Osteocyte (in vitro differentiated cells): ENCODE measurements around the gene OR7A5. TPM values are rescaled to one million over a fixed set of nuclear protein-coding genes. Genes with fewer than 3 reads are reported as not detected.

Source experiments
- DNase-seq: peaks from one replicate; pipeline ENCODE4 v3.0.0; 2021; ENCODE audit warnings: mixed read lengths; ENCODE audit not compliant: unreplicated experiment; ENCODE audit errors: extremely low spot score
- H3K27ac Mint-ChIP-seq: one replicate; pipeline ENCODE4 v1.8.0; 2021; ENCODE audit warnings: mild to moderate bottlenecking, mixed read lengths; ENCODE audit not compliant: unreplicated experiment
- H3K27me3 Mint-ChIP-seq: one replicate; pipeline ENCODE4 v1.8.0; 2021; ENCODE audit warnings: mixed read lengths; ENCODE audit not compliant: unreplicated experiment
- H3K36me3 Mint-ChIP-seq: one replicate; pipeline ENCODE4 v1.8.0; 2021; ENCODE audit warnings: mixed read lengths; ENCODE audit not compliant: unreplicated experiment
- H3K4me1 Mint-ChIP-seq: one replicate; pipeline ENCODE4 v1.8.0; 2021; ENCODE audit warnings: mixed read lengths; ENCODE audit not compliant: unreplicated experiment
- H3K4me3 Mint-ChIP-seq: one replicate; pipeline ENCODE4 v1.8.0; 2021; ENCODE audit warnings: mild to moderate bottlenecking, moderate library complexity, mixed read lengths; ENCODE audit not compliant: unreplicated experiment
- H3K9me3 Mint-ChIP-seq: one replicate; pipeline ENCODE4 v1.8.0; 2021; ENCODE audit warnings: mixed read lengths; ENCODE audit not compliant: unreplicated experiment
- CTCF ChIP-seq: fragments of 200-600 bp; sonication (generic); IDR thresholded peaks from 2 replicates; pipeline ENCODE4 v1.5.0; 2021; ENCODE audit warnings: antibody characterized with exemption, mild to moderate bottlenecking, moderate library complexity
- total RNA-seq: library from RNA; stranded (reverse); gene quantifications from 2 replicates; pipeline ENCODE4 v1.2.1, GENCODE V29; 2021

The OR7A5 gene
- total RNA-seq, 1 donor from 2014 or later: not detected

- Mint-ChIP-seq H3K36me3 (no peaks in the 10 kb centered on the region), H3K27ac (no peak overlapping the region), H3K4me1 (no peaks in the 10 kb centered on the region), H3K9me3 (no peaks in the 10 kb centered on the region), H3K4me3 (no peak overlapping the region), H3K27me3 (peaks cover 3% of the 10 kb centered on the region)
- no peak for TF ChIP-seq CTCF
- DNase-seq: no peak
Measured at GRCh38 chr19:14843578-14843977, 8.6 kb upstream of the OR7A5 start.

- no peak for TF ChIP-seq CTCF
- Mint-ChIP-seq H3K4me1 (no peaks in the 10 kb centered on the region), H3K36me3 (no peaks in the 10 kb centered on the region), H3K4me3 (no peak overlapping the region), H3K9me3 (no peaks in the 10 kb centered on the region), H3K27me3 (peaks cover 3% of the 10 kb centered on the region), H3K27ac (no peak overlapping the region)
- no peak for DNase-seq
Measured at GRCh38 chr19:14843169-14843568, 8.2 kb upstream of the OR7A5 start.

DNA sequence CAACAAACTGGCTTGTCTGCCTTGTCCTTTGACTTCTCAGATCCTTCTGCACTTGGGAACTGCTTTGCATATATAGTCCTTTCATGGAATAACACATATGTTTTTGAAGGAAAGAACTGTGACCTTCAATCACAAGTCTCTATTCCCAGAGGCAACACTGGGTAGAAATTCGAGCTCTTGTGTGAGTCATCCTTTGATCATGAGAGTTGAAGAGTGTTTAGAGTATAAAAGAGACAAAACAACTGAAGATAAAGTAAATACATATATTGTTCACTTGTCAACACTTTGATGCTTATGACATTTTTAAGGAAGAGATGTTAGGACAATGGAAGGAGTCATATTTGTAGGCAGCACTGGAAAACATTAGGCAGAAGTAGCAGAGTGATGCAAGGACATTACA, 5.2 kb upstream of the OR7A5 start:
- Mint-ChIP-seq H3K9me3 (no peaks in the 10 kb centered on the region), H3K27ac (no peak overlapping the region), H3K4me3 (no peak overlapping the region), H3K27me3 (peaks cover 3% of the 10 kb centered on the region), H3K4me1 (no peaks in the 10 kb centered on the region), H3K36me3 (no peaks in the 10 kb centered on the region)
- TF ChIP-seq CTCF: no peak
- no peak for DNase-seq

DNA sequence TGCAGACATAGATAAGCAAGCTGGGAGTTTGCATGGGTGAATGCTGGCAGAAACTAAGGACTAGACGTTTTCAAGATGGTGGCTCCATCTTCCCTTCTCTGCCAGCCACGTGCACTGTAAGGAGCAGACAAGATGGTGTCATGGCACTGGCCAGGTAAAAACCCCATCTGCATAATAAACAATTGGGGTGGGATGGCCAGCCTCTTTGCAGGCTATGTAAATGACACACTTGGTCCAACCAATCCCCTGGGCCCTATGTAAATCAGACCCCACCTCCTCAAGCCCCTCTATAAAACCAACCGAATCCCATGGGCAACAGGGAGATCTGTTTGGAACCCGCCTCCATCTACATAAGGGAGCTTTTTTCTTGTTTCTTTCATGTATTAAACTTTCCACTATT, 2.4 kb upstream of the OR7A5 start:
- Mint-ChIP-seq H3K27me3 (no peaks in the 10 kb centered on the region), H3K27ac (no peak overlapping the region), H3K36me3 (no peaks in the 10 kb centered on the region), H3K4me3 (no peak overlapping the region), H3K9me3 (no peaks in the 10 kb centered on the region), H3K4me1 (no peaks in the 10 kb centered on the region)
- TF ChIP-seq CTCF: no peak
- DNase-seq: no peak

GRCh38 chr19:14830702-14831101, 4.3 kb downstream of the OR7A5 start:
- TF ChIP-seq CTCF: no peak
- DNase-seq: no peak
- Mint-ChIP-seq H3K27ac (no peak overlapping the region), H3K36me3 (no peaks in the 10 kb centered on the region), H3K4me1 (no peaks in the 10 kb centered on the region), H3K27me3 (no peaks in the 10 kb centered on the region), H3K9me3 (no peaks in the 10 kb centered on the region), H3K4me3 (no peak overlapping the region)
